ENCODE measurements around the gene CTDSP2.
"Not testable (repeated sequence)": the region's sequence is repeated elsewhere in the genome, so short reads cannot be mapped to it uniquely, and the experiment has no call there.

Gene CTDSP2

GRCh38 chr12:57881475-57881874 is 34.9 kb upstream of the CTDSP2 start:
- DNase-seq (ENCODE audit: low read depth in 2 of 2): no peak

- not testable (repeated sequence) for DNase-seq (ENCODE audit: low read depth in 2 of 2)
Observed at GRCh38 chr12:57881035-57881434, 34.5 kb upstream of the CTDSP2 start.

- DNase-seq (ENCODE audit: low read depth in 2 of 2): no peak
Observed at GRCh38 chr12:57877876-57878275, 31.3 kb upstream of the CTDSP2 start.

- no peak for DNase-seq (ENCODE audit: low read depth in 2 of 2)
Observed at GRCh38 chr12:57875753-57876547, 29.4 kb upstream of the CTDSP2 start.

GRCh38 chr12:57874166-57875108 is 27.9 kb upstream of the CTDSP2 start:
- DNase-seq (ENCODE audit: low read depth in 2 of 2): no peak

GRCh38 chr12:57872362-57872761 is 25.8 kb upstream of the CTDSP2 start:
- no peak for DNase-seq (ENCODE audit: low read depth in 2 of 2)

- no peak for DNase-seq (ENCODE audit: low read depth in 2 of 2)
Observed at GRCh38 chr12:57869927-57870318, 23.4 kb upstream of the CTDSP2 start.

- no peak for DNase-seq (ENCODE audit: low read depth in 2 of 2)
Observed at GRCh38 chr12:57869298-57869926, 22.9 kb upstream of the CTDSP2 start.

- DNase-seq (ENCODE audit: low read depth in 2 of 2): no peak
Observed at GRCh38 chr12:57868851-57869268, 22.3 kb upstream of the CTDSP2 start.

GRCh38 chr12:57868221-57868620 is 21.7 kb upstream of the CTDSP2 start:
- no peak for DNase-seq (ENCODE audit: low read depth in 2 of 2)

- no peak for DNase-seq (ENCODE audit: low read depth in 2 of 2)
Observed at GRCh38 chr12:57866308-57867019, 19.9 kb upstream of the CTDSP2 start.

- no peak for DNase-seq (ENCODE audit: low read depth in 2 of 2)
Observed at GRCh38 chr12:57865084-57865751, 18.7 kb upstream of the CTDSP2 start.

- DNase-seq (ENCODE audit: low read depth in 2 of 2): no peak
Observed at GRCh38 chr12:57864442-57865083, 18.0 kb upstream of the CTDSP2 start.

GRCh38 chr12:57863676-57864075 is 17.1 kb upstream of the CTDSP2 start:
- DNase-seq (ENCODE audit: low read depth in 2 of 2): no peak

GRCh38 chr12:57861967-57862366 is 15.4 kb upstream of the CTDSP2 start:
- DNase-seq (ENCODE audit: low read depth in 2 of 2): no peak

- DNase-seq (ENCODE audit: low read depth in 2 of 2): not testable (repeated sequence)
Observed at GRCh38 chr12:57860883-57861282, 14.4 kb upstream of the CTDSP2 start.

- no peak for DNase-seq (ENCODE audit: low read depth in 2 of 2)
Observed at GRCh38 chr12:57859121-57859520, 12.6 kb upstream of the CTDSP2 start.

- DNase-seq (ENCODE audit: low read depth in 2 of 2): not testable (repeated sequence)
Observed at GRCh38 chr12:57858123-57858522, 11.6 kb upstream of the CTDSP2 start.

GRCh38 chr12:57854965-57855364 is 8.4 kb upstream of the CTDSP2 start:
- DNase-seq (ENCODE audit: low read depth in 2 of 2): no peak

- no peak for DNase-seq (ENCODE audit: low read depth in 2 of 2)
Observed at GRCh38 chr12:57853864-57854556, 7.5 kb upstream of the CTDSP2 start.
